Tibial artery (tissue), 4 donors: ENCODE measurements around the gene RRAD.

ENCODE experiments used
- DNase-seq, 2 donors: peaks; one replicate each; pipeline ENCODE4 v3.0.0-alpha.2; 2019
- H3K27ac ChIP-seq, 2 donors: fragments of 200-600 bp; sonication (generic) in 1 of 2; 1 replicate in 1 of 2; 2 replicates in 1 of 2; pipeline ENCODE4 v1.5.1; 2018 to 2019; ENCODE audit warnings: mild to moderate bottlenecking in 1 of 2
- H3K27me3 ChIP-seq, 2 donors: fragments of 200-600 bp; sonication (generic) in 1 of 2; one replicate each; pipeline versions ENCODE4 v1.5.1 to v1.6.0; 2016 to 2019
- H3K36me3 ChIP-seq, 3 donors: fragments of 200-600 bp; sonication (generic) in 2 of 3; one replicate each; pipeline ENCODE4 v1.5.1; 2016 to 2019; ENCODE audit warnings: mild to moderate bottlenecking in 2 of 3
- H3K4me1 ChIP-seq, 4 donors: fragments of 200-600 bp; sonication (generic) in 2 of 4; 1 replicate in 3 of 4; 2 replicates in 1 of 4; pipeline ENCODE4 v1.5.1; 2016 to 2019
- H3K4me3 ChIP-seq, 2 donors: fragments of 200-600 bp; sonication (generic) in 1 of 2; 1 replicate in 1 of 2; 2 replicates in 1 of 2; pipeline ENCODE4 v1.5.1; 2018 to 2019; ENCODE audit warnings: mild to moderate bottlenecking in 2 of 2
- H3K9me3 ChIP-seq, 3 donors: fragments of 200-600 bp; sonication (generic) in 1 of 3; one replicate each; pipeline ENCODE4 v1.5.1; 2016 to 2019
- CTCF ChIP-seq, 2 experiments: fragments of 200-600 bp in 1 of 2; fragments of 450-650 bp in 1 of 2; IDR thresholded peaks; one replicate each; pipeline ENCODE4 v1.5.1; 2017 to 2019; ENCODE audit warnings: antibody characterized with exemption in 2 of 2, mild to moderate bottlenecking in 1 of 2, moderate library complexity in 1 of 2
- intact Hi-C: fragments of 100-400 bp; cut with DNase I; formaldehyde crosslinking; loops from one replicate; pipeline ENCODE4 v1.15.0; 2023; ENCODE audit warnings: low total_unique reads

Gene RRAD

GRCh38 chr16:66944054-66944441, 18.7 kb upstream of the RRAD start:
- peaks cover 25 to 50% (median 48%) of the 10 kb centered on the region in 3 donors for H3K36me3 ChIP-seq

GRCh38 chr16:66943426-66944053, 18.2 kb upstream of the RRAD start:
- TF ChIP-seq CTCF (IDR thresholded peaks at IDR 0.05) = no peak
- Histone ChIP-seq H3K9me3 (no peaks in the 10 kb centered on the region), H3K4me1 (peaks cover 0 to 9% (median 6%) of the 10 kb centered on the region in 4 donors), H3K36me3 (peaks cover 25 to 55% (median 53%) of the 10 kb centered on the region in 3 donors), H3K27me3 (no peaks in the 10 kb centered on the region), H3K27ac (no peak overlapping the region), H3K4me3 (no peak overlapping the region)
- intact Hi-C loops = no loop called here
- no peak for DNase-seq

More at GRCh38 chr16:66944054-66944441, 18.7 kb upstream of the RRAD start:
- H3K4me3 ChIP-seq = no peak overlapping the region
- no peak for TF ChIP-seq CTCF (IDR thresholded peaks at IDR 0.05)
- H3K27me3 ChIP-seq = no peaks in the 10 kb centered on the region
- H3K4me1 ChIP-seq = peaks cover 0 to 14% (median 11%) of the 10 kb centered on the region in 4 donors
- no peak overlapping the region for H3K27ac ChIP-seq
- DNase-seq = no peak
- H3K9me3 ChIP-seq = no peaks in the 10 kb centered on the region
- intact Hi-C loops = no loop called here

- no peak for DNase-seq
- Histone ChIP-seq H3K9me3 (no peaks in the 10 kb centered on the region), H3K36me3 (peaks cover 25 to 61% (median 58%) of the 10 kb centered on the region in 3 donors), H3K4me1 (peaks cover 0 to 4% (median 2%) of the 10 kb centered on the region in 4 donors), H3K27ac (no peak overlapping the region), H3K4me3 (no peak overlapping the region), H3K27me3 (no peaks in the 10 kb centered on the region)
- TF ChIP-seq CTCF (IDR thresholded peaks at IDR 0.05) = no peak
- intact Hi-C loops = no loop called here
Measured at GRCh38 chr16:66942981-66943380, 17.6 kb upstream of the RRAD start.

GRCh38 chr16:66940236-66940635, 14.9 kb upstream of the RRAD start:
- Histone ChIP-seq H3K36me3 (peaks cover 25 to 72% (median 61%) of the 10 kb centered on the region in 3 donors), H3K4me1 (peaks cover 0 to 25% (median 18%) of the 10 kb centered on the region in 4 donors), H3K9me3 (no peaks in the 10 kb centered on the region), H3K4me3 (no peak overlapping the region), H3K27ac (no peak overlapping the region), H3K27me3 (no peaks in the 10 kb centered on the region)
- no peak for TF ChIP-seq CTCF (IDR thresholded peaks at IDR 0.05)
- no peak for DNase-seq
- intact Hi-C loops = no loop called here

- no peak for DNase-seq
- H3K27me3 ChIP-seq = no peaks in the 10 kb centered on the region
- no peak overlapping the region for H3K27ac ChIP-seq
- intact Hi-C loops = no loop called here
- no peak overlapping the region for H3K4me3 ChIP-seq
- peaks cover 0 to 26% (median 19%) of the 10 kb centered on the region in 4 donors for H3K4me1 ChIP-seq
- peaks cover 25 to 72% (median 61%) of the 10 kb centered on the region in 3 donors for H3K36me3 ChIP-seq
- no peak for TF ChIP-seq CTCF (IDR thresholded peaks at IDR 0.05)
- no peaks in the 10 kb centered on the region for H3K9me3 ChIP-seq
Measured at GRCh38 chr16:66939366-66939765, 14.0 kb upstream of the RRAD start.
